Activated CD4-positive, alpha-beta T cell treated with anti-CD3 and anti-CD28 coated beads for 36 hours (primary cell): ENCODE measurements around the gene ZNHIT6. TPM values are rescaled to one million over a fixed set of nuclear protein-coding genes. Genes with fewer than 3 reads are reported as not detected.

Source experiments
- ATAC-seq: fragments of 200-7000 bp; cut with Tn5 transposase; one replicate; pipeline ENCODE4 v1.10.0; 2021; ENCODE audit warnings: mild to moderate bottlenecking, moderate library complexity
- CTCF ChIA-PET: fragments of 350-600 bp; sonication (Branson Sonifier 250); formaldehyde crosslinking; loops from one replicate; lab custom pipeline; 2021; ENCODE audit warnings: antibody characterized with exemption; lab: Charles Lee
- POLR2A ChIA-PET: fragments of 350-600 bp; sonication (Branson Sonifier 250); formaldehyde crosslinking; loops from one replicate; lab custom pipeline; 2021; ENCODE audit warnings: antibody characterized with exemption, inconsistent platforms; lab: Charles Lee
- DNase-seq: peaks from one replicate; pipeline ENCODE4 v3.0.0-alpha.2; 2020
- H3K27ac Mint-ChIP-seq: one replicate; pipeline ENCODE4 v1.8.0; 2021; ENCODE audit warnings: mixed read lengths
- H3K27me3 Mint-ChIP-seq: one replicate; pipeline ENCODE4 v1.8.0; 2021; ENCODE audit warnings: mixed read lengths
- H3K36me3 Mint-ChIP-seq: one replicate; pipeline ENCODE4 v1.8.0; 2021; ENCODE audit warnings: low read depth, mixed read lengths
- H3K4me1 Mint-ChIP-seq: one replicate; pipeline ENCODE4 v1.8.0; 2021; ENCODE audit warnings: mixed read lengths
- H3K4me3 Mint-ChIP-seq: one replicate; pipeline ENCODE4 v1.8.0; 2021; ENCODE audit warnings: mild to moderate bottlenecking, moderate library complexity, mixed read lengths
- H3K9me3 Mint-ChIP-seq: one replicate; pipeline ENCODE4 v1.8.0; 2021; ENCODE audit warnings: low read depth, mixed read lengths
- intact Hi-C, 2 experiments: fragments of 100-400 bp; cut with DNase I in 1 of 2; cut with micrococcal nuclease in 1 of 2; formaldehyde crosslinking; loops; one replicate each; pipeline versions ENCODE4 v1.14.2 to v1.15.1; 2022 to 2024; cut with DNase I, micrococcal nuclease
- total RNA-seq, 2 experiments: library from RNA; stranded (reverse); gene quantifications; one replicate each; pipeline ENCODE4 v1.2.3, GENCODE V29; 2021

The ZNHIT6 gene
- total RNA-seq, 2 experiments from 2014 or later: 20.7 to 23.8 TPM

DNA sequence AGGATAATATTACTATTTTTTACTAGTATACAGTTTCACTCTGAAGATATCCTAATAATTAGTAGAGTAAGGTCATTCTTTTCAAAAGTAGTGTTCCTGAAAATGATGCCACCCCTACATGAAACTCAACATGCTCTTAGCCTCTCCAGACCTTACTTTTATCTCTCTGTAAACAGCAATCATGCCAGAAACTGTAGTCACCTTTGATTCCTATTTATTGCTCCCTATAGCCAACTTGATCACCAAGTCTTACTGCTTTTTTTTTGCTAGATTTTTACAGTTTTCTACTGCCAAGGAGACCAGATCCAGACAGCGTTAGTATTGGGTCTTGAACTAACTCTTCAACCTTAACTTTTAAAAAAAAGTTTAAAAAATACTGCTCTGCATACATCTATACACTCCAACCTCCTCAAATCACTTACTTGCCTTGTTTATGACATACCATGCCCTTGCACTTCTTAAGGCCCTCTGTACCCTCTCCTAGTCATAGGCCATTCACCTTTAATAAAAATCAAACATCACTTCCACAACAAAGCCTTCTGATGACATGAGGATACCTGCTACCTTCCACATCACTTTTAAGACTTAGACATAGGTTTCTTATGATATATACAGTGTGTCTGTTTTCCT lies 36.1 kb downstream of the ZNHIT6 start:
- no peak for DNase-seq
- Mint-ChIP-seq H3K27me3 (no peaks in the 10 kb centered on the region), H3K9me3 (no peaks in the 10 kb centered on the region), H3K27ac (no peak overlapping the region), H3K4me3 (no peak overlapping the region), H3K36me3 (peaks cover 48% of the 10 kb centered on the region), H3K4me1 (no peaks in the 10 kb centered on the region)
- intact Hi-C loops: no loop called here
- no peak for ATAC-seq
- ChIA-PET POLR2A (no interaction called here), CTCF (no interaction called here)

DNA sequence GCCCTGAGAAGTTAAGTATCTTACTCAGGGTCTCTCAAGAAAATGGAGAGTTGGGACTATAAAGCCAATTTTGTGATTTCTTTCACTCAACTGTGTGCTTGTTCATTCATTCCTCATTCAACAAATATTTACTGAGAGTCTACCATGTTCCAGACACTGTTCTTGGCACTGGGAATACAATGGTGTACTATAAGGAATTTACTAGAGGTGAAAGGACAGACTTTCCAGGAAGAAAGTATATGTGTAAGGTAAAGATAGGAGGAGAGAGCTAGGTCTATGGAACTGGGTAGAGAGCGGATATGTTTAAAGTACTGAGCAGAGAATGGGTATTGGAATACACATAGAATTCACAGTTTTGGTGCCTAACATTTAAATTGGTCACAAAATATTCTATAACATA lies 42.3 kb downstream of the ZNHIT6 start:
- CTCF ChIA-PET: interaction anchor here (0.6 kb wide), 1 partner anchor 104 kb away, joined by 3 read pairs; no protein-coding TSS in a partner anchor

DNA sequence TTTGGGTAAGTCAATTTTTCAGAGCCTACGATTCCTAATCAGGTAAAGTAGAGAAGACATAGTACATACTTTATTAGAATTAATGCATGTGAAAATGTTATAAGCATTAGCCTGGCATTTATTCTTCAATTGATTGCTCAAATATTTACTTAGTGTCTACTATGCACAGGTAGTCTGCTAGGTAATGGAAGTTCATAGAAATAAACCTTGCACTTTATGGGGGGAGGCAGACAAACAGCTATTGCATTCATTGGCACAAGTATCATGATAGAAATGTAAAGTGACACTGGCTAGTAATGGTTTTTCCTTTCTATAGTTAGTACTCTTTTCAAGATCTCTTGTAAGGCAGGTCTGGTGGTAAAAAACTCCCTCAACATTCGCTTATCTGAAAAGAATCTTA lies 44.9 kb downstream of the ZNHIT6 start:
- Mint-ChIP-seq H3K27me3 (no peaks in the 10 kb centered on the region), H3K27ac (no peak overlapping the region), H3K4me1 (no peaks in the 10 kb centered on the region), H3K36me3 (peaks cover 37% of the 10 kb centered on the region), H3K9me3 (no peaks in the 10 kb centered on the region), H3K4me3 (no peak overlapping the region)
- ATAC-seq: no peak
- no peak for DNase-seq
- CTCF ChIA-PET: interaction anchor here (1.1 to 1.3 kb wide), 2 partner anchors 14 to 29 kb away, joined by 3 to 4 read pairs; no protein-coding TSS in a partner anchor
- POLR2A ChIA-PET: no interaction called here
- intact Hi-C loops: no loop called here

More for the DNA sequence above, 42.3 kb downstream of the ZNHIT6 start:
- Mint-ChIP-seq H3K4me1 (no peaks in the 10 kb centered on the region), H3K36me3 (peaks cover 48% of the 10 kb centered on the region), H3K27ac (no peak overlapping the region), H3K27me3 (no peaks in the 10 kb centered on the region), H3K9me3 (no peaks in the 10 kb centered on the region), H3K4me3 (no peak overlapping the region)
- DNase-seq (no peak), ATAC-seq (no peak)
- intact Hi-C loops: no loop called here
- POLR2A ChIA-PET: no interaction called here

DNA sequence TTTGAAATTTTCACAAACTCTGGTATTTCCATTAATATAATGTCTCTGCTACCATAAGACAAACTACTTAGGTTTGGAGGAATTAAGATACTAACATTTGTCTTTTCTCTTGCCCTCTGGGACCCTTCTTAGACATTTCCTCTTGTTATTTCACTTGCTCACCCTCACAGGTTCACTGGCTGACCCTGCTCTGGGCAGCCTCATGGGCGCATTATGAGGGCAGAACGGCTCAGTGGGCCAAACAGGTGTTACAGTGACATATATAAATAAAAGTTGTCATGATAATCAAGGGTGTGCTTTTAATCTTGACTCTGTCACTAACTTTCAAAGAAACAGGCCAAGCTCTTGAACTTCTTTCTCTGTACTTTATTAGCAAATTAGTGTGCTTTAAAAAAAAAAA lies 46.5 kb downstream of the ZNHIT6 start:
- intact Hi-C loops: no loop called here
- ChIA-PET CTCF (interaction anchor here (0.6 kb wide), 1 partner anchor 442 kb away, joined by 3 read pairs; no protein-coding TSS in a partner anchor), POLR2A (no interaction called here)
- Mint-ChIP-seq H3K27me3 (no peaks in the 10 kb centered on the region), H3K36me3 (peaks cover 34% of the 10 kb centered on the region), H3K27ac (no peak overlapping the region), H3K9me3 (no peaks in the 10 kb centered on the region), H3K4me3 (no peak overlapping the region), H3K4me1 (no peaks in the 10 kb centered on the region)
- ATAC-seq (no peak), DNase-seq (no peak)

DNA sequence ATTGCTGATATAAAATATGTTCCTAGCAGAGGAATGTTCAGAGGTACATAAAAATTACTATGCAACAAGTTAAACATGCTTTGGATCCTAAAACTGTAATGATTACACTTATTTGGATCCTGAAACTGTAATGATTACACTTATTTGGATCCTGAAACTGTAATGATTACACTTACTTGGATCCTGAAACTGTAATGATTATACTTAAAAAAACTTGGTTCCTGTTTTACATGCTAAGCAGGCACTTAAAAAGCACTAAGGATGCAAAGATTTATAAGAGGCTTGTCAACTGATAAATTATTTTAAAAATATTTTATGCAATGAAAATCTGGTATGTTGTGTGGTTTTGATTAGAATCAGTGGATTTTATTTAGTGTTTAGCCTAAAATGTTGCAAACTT lies 47.7 kb downstream of the ZNHIT6 start:
- CTCF ChIA-PET: no interaction called here
- ATAC-seq (no peak), DNase-seq (no peak)
- intact Hi-C loops: no loop called here
- H3K27me3 Mint-ChIP-seq: no peaks in the 10 kb centered on the region
- POLR2A ChIA-PET: no interaction called here
- no peak overlapping the region for H3K27ac Mint-ChIP-seq
- peaks cover 36% of the 10 kb centered on the region for H3K36me3 Mint-ChIP-seq
- H3K4me3 Mint-ChIP-seq: no peak overlapping the region
- no peaks in the 10 kb centered on the region for H3K4me1 Mint-ChIP-seq
- no peaks in the 10 kb centered on the region for H3K9me3 Mint-ChIP-seq

DNA sequence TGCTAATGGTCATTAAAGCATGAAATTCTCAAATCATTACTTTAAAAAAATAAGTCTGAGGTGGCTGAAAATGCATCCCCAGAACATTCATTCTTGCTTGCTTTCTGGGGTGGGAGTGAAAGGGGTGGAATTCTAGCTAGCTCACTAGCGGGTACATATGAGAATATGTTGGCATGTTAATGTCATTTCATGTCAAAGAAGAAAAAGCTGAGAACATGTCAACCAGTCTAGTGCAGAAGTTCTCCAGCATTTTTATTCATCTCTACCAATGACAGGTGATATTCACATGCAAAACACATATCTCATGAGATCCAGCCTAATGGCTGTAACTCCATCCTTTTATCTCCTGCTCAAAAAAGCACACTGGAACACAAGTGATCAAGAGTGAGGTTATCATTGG lies 49.1 kb downstream of the ZNHIT6 start:
- no peaks in the 10 kb centered on the region for H3K9me3 Mint-ChIP-seq
- H3K27me3 Mint-ChIP-seq: no peaks in the 10 kb centered on the region
- H3K4me3 Mint-ChIP-seq: no peak overlapping the region
- ATAC-seq: no peak
- H3K4me1 Mint-ChIP-seq: peaks cover 4% of the 10 kb centered on the region
- ChIA-PET POLR2A (no interaction called here), CTCF (no interaction called here)
- no peak overlapping the region for H3K27ac Mint-ChIP-seq
- no peak for DNase-seq
- H3K36me3 Mint-ChIP-seq: peaks cover 37% of the 10 kb centered on the region
- intact Hi-C loops: no loop called here

DNA sequence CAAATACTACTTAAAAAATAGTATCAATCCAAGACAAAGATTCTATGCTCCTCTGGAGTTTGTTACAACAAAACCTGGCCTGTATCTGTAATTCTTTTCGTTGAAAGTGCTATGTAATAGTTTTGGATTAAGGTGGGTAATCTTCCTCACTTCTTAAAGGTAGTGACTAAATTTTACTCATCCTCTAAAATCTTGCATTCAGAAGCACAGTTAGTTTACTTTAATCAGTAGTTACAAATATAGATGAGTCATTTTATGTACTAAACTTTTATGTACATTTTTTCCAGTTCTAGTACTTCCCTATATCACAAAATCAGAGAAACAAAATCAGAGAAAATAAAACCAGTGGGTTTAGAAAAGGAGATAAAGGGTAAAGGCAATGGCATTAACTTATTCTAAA lies 51.3 kb downstream of the ZNHIT6 start:
- H3K9me3 Mint-ChIP-seq: no peaks in the 10 kb centered on the region
- no peak for ATAC-seq
- intact Hi-C loops: no loop called here
- H3K27me3 Mint-ChIP-seq: no peaks in the 10 kb centered on the region
- no peak for DNase-seq
- H3K27ac Mint-ChIP-seq: no peak overlapping the region
- no peak overlapping the region for H3K4me3 Mint-ChIP-seq
- H3K36me3 Mint-ChIP-seq: peaks cover 51% of the 10 kb centered on the region
- POLR2A ChIA-PET: no interaction called here
- peaks cover 4% of the 10 kb centered on the region for H3K4me1 Mint-ChIP-seq
- CTCF ChIA-PET: no interaction called here

DNA sequence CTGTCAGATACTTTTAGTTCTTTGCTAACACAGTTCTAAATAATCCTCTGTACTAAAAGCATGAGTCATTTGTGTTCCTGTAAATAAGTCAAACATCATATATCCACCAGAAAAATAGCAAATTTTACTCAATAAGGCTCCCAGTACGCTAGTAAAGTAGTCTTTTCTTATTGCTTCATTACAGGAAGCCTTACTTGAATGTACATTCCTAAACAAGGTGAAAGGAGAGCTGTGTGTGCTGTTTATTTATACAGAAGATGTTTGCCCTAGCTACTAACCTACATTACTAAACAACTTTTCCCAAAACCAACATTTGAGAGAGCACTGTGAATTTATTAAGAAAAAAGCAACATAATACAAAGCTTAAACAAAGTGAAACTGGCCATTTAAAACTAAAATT lies 52.0 kb downstream of the ZNHIT6 start:
- ChIA-PET POLR2A (no interaction called here), CTCF (no interaction called here)
- Mint-ChIP-seq H3K9me3 (no peaks in the 10 kb centered on the region), H3K4me3 (no peak overlapping the region), H3K27ac (no peak overlapping the region), H3K4me1 (peaks cover 4% of the 10 kb centered on the region), H3K36me3 (peaks cover 51% of the 10 kb centered on the region), H3K27me3 (no peaks in the 10 kb centered on the region)
- ATAC-seq (no peak), DNase-seq (no peak)
- intact Hi-C loops: no loop called here

DNA sequence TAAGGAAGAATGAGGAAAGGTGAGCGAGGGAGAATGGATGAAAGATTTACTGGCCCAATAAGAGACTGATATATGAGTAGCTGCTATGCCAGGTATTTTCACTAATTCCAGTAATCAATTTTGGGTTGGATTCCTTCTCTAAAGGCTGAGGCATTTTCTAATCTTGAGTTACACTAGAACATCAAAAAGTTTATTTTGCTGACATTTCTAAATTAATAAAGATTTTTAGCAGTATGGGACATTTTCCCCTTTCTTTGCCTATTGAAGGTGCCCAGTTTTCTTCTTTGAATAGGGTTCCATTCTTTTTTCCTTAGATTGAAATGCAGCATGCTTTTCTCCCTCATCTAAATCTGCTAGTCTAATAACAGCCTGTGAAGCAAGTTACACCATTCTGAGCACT lies 52.9 kb downstream of the ZNHIT6 start:
- no peak overlapping the region for H3K27ac Mint-ChIP-seq
- peaks cover 4% of the 10 kb centered on the region for H3K4me1 Mint-ChIP-seq
- ChIA-PET CTCF (no interaction called here), POLR2A (no interaction called here)
- no peak for DNase-seq
- H3K27me3 Mint-ChIP-seq: no peaks in the 10 kb centered on the region
- H3K9me3 Mint-ChIP-seq: peaks cover 4% of the 10 kb centered on the region
- H3K4me3 Mint-ChIP-seq: no peak overlapping the region
- intact Hi-C loops: no loop called here
- H3K36me3 Mint-ChIP-seq: peaks cover 56% of the 10 kb centered on the region
- ATAC-seq: no peak

DNA sequence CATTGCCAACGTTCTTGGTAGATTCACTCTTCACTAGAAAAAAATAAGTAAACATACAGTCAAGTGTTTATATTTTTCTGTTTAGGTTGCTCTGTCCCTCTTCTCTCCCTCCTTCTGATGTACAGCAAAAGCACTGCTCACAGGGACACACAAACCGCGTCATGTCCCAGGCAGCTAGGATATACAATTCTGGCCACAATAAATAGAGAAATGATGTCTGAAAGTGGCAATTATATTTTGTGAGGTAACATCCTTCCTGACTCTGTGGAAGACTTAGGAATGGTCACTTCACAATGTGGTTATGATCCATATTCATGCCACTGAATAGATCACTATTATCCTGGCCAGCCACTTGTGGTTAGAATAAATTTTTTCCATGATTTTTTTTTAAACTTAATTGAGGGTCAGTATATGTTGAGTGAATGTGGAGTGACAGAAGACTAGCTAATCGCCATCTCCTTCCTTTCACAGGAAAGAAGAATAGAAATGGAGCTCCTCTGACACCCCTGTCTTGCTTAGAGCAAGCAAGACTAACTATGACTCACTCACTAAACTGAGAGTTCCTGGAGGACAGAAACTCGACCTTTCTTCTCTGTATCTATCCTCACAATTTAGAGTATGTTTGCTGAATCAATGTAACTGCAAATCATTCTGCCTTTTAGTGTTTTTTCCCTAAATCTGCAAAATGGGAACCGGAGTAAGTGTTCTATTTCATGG lies 54.0 kb downstream of the ZNHIT6 start:
- Mint-ChIP-seq H3K9me3 (peaks cover 4% of the 10 kb centered on the region), H3K27ac (no peak overlapping the region), H3K27me3 (no peaks in the 10 kb centered on the region), H3K4me3 (no peak overlapping the region), H3K4me1 (peaks cover 4% of the 10 kb centered on the region), H3K36me3 (peaks cover 62% of the 10 kb centered on the region)
- ChIA-PET POLR2A (no interaction called here), CTCF (no interaction called here)
- ATAC-seq (peak; percentile 60), DNase-seq (no peak)
- intact Hi-C loops: no loop called here

DNA sequence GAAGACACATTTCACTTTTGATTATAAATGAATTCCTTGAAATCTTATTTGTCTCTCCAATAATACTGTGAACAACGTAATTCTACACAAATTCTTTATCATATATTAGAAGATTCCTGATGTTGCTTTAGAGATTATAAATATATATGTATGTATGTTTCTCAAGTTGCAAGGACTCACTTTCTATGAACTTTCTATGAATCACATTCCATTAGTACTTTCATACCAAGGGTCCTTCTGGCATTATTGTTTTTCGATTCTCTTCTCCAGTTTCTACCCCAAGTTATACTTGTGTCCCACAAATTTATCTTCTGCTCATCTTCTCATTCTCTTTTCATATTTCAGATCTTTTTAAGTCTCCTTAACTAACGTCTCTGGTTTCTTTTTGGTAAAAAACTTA lies 55.9 kb downstream of the ZNHIT6 start:
- no peak overlapping the region for H3K27ac Mint-ChIP-seq
- H3K4me1 Mint-ChIP-seq: peaks cover 4% of the 10 kb centered on the region
- no peak for DNase-seq
- H3K27me3 Mint-ChIP-seq: no peaks in the 10 kb centered on the region
- CTCF ChIA-PET: no interaction called here
- H3K9me3 Mint-ChIP-seq: peaks cover 10% of the 10 kb centered on the region
- H3K36me3 Mint-ChIP-seq: peaks cover 72% of the 10 kb centered on the region
- POLR2A ChIA-PET: no interaction called here
- intact Hi-C loops: no loop called here
- no peak for ATAC-seq
- no peak overlapping the region for H3K4me3 Mint-ChIP-seq

DNA sequence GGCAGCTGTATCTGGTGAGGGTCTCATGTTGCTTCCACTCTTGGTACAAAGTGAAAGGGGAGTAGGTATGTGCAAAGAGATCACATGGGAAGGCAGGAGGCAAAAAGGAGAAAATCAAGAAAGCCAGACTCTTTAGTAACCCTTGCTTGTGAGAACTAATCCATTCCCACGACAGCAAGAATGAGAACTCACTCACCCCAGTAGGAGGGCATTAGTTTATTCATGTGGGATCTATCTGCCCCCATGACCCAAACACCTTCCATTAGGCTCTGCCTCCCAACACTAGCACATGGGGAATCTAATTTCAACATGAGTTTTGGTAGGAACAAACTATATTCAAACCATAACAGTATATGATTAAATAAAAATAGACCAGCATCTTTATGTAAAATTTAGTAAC lies 57.6 kb downstream of the ZNHIT6 start:
- ATAC-seq: no peak

More for the DNA sequence above, 57.6 kb downstream of the ZNHIT6 start:
- Mint-ChIP-seq H3K4me3 (no peak overlapping the region), H3K27ac (no peak overlapping the region), H3K36me3 (peaks cover 62% of the 10 kb centered on the region), H3K27me3 (no peaks in the 10 kb centered on the region), H3K4me1 (peaks cover 4% of the 10 kb centered on the region), H3K9me3 (peaks cover 10% of the 10 kb centered on the region)
- DNase-seq: no peak
- intact Hi-C loops: no loop called here
- ChIA-PET POLR2A (no interaction called here), CTCF (no interaction called here)
